ENCODE measurements around the gene CEP350.
"Not testable (repeated sequence)": the region's sequence is repeated elsewhere in the genome, so short reads cannot be mapped to it uniquely, and the experiment has no call there.

Gene CEP350

DNA sequence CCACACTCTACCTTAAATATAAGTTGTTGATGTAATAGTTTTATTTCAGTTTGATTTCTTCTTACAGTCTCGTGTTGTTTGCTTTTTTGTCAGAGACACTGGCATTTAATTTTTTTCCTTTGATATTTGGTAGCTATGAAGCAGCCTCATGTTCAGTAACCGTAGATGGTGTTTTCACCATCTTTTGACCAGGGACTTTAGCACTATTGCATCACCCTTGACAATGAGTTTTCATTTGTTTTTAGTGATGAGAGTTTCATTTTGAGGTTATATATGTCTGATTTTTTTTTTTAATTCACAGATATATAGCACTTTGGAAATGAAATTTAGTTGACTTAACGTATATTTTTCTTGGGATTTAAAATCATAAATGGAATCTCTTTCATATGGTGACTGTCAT is 36.2 kb downstream of the CEP350 start:
- no peak for DNase-seq

DNA sequence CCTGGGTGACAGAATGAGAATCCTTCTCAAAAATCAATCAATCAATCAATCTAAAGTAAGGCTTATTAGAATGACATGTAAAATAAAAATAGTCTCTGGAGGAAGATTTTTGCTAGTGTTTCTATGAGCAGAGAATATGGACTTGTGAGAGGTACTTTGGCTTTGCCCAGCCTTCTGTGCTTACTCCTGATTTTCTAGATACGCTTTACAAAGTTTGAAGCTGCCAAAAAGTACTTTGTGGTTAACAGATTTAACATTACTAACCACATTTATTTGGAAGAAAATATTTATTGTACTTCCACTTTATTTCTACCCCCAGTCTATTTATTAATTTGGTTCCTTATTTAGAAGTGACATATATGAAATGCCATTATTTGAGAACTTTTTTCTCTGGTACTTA is 41.0 kb downstream of the CEP350 start:
- DNase-seq, result no peak

DNA sequence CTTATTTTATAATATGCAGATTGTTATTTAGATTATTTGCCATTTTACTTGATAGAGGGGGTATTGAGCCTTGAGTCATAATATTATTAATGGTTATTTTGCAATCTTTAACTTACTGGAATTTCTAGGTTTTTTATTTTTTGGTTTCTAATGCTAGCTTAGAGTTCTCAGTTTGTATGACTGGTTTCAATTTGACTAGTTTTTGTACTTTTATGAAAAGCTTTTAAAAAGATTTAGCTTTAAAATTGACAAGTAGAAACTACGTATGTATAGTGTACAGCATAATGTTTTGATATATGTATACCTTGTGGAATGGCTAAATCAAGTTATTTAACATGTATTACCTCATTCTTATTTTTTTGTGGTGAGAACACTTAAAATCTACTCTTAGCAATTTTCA is 41.5 kb downstream of the CEP350 start:
- DNase-seq, result no peak

DNA sequence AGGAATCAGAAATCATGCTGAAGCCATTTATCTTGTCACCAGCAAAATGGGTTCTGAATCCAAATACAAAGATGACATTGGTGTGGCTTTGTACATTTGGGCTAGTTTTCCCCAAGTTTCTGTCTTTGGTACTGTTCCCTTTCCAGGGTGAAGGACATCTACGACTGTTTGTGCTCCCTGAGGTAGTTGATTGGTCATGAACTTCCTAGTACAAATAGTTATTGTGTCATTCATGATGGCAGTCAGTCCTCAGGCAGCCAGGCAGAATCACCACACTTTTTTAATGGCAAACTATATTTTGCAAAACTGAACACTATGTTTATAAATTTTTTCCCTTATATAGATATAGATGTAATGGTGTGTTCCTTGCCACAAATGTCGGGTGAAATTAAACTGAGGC is 46.0 kb downstream of the CEP350 start:
- DNase-seq, result no peak

DNA sequence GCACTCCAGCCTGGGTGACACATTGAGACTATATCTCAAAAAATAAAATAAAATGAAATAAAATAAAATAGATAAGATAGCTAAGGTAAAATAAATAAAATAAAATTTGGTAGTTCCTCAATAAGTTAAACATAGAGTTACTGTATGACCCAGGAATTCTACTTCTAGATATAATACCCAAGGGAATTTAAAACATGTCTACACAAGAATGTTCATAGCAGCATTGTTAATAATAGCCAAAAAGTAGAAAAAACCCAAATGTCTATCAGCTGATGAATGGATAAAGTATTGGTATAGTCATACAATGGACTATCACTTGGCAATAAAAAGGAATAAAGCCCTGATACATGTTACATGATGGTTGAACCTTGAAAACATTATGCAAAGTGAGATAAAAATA is 47.8 kb downstream of the CEP350 start:
- no peak for DNase-seq

DNA sequence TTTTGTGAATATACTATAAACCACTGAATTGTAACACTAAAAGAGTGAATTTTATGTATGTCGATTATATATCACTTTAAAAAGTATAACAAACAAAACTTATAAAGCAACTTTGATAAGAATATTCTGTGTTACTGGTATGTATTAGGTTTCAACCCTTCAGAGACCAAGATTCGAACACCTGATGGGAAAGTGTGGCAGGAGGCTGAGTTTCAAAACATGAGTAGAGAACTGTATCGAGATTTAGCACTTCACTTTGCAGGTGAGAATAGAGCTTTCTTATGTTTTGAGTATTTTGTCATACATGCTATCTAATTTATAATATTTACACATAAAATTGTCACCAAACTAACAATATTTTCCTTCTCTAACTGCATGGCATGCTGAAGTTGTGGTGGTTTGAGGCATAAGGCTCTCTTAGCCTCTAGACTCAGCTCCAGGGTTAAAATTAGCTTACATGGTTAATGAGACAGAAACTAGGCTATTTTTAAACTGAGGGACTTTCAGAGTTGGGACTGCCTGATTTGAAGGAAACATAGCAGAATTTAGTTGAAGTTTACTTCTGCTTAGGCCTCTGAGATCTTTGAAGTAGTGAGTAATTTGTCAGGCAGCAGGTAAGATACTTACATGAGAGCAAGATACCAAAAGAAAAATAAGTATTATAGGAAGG is 48.6 kb downstream of the CEP350 start:
- no peak for DNase-seq

DNA sequence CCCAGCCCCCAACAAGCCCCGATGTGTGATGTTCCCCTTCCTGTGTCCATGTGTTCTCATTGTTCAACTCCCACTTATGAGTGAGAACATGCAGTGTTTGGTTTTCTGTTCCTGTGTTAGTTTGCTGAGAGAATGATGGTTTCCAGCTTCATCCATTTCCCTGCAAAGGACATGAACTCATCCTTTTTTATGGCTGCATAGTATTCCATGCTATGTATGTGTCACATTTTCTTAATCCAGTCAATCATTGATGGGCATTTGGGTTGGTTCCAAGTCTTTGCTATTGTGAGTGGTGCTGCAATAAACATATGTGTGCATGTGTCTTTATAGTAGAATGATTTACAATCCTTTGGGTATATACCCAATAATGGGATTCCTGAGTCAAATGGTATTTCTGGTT is 52.2 kb downstream of the CEP350 start:
- DNase-seq, result not testable (repeated sequence)

DNA sequence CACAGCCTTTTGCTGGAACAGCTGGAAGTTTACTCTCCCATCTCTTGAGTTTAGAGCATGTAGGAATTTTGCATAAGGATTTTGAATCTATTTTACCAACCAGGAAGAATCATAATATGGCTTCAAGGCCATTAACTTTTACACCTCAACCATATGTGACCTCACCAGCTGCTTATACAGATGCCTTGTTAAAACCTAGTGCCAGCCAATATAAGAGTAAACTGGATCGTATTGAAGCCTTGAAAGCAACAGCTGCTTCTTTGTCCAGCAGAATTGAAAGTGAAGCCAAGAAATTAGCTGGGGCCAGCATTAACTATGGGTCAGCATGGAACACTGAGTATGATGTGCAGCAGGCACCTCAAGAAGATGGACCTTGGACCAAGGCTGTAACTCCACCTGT is 65.4 kb downstream of the CEP350 start:
- DNase-seq, result no peak

DNA sequence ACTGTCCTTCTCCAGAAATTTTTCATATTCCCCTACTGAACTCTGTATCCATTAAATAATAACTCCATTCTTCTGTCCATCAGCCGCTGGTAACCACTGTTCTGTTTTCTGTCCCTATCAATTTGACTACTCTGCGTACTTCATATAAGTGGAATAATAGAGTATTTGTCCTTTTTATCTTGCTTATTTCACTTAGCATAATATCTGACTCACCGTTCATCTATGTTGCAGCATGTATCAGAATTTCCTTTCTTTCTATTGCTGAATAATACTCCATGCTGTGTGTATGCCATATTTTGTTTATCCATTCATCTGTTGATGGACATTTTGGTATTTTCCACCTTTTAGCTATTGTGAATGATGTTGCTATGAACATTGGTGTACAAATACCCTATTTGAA is 71.9 kb downstream of the CEP350 start:
- DNase-seq, result no peak

DNA sequence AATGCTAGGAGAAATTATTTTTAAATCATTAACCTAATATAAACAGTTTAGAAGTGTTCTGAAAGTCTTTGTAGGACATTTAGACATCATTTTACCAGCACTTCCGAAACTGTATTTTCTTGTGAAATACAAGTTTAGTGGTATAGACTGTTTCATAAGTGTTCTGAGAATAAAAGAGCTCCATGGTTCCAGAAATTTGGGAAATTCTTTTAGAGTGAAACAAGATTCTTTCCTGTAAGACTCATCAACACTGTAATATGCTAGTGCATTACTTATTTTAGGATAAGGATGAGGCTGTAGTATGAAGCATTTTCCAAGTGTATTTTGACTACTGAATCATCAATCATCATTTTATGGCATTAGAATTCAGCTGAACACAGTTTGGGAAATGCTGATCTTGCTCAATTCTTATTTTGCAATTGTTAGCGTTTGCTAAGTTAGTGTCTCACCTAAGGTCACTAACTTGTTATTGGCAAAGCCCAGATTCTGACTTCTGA is 73.4 kb downstream of the CEP350 start:
- no peak for DNase-seq

DNA sequence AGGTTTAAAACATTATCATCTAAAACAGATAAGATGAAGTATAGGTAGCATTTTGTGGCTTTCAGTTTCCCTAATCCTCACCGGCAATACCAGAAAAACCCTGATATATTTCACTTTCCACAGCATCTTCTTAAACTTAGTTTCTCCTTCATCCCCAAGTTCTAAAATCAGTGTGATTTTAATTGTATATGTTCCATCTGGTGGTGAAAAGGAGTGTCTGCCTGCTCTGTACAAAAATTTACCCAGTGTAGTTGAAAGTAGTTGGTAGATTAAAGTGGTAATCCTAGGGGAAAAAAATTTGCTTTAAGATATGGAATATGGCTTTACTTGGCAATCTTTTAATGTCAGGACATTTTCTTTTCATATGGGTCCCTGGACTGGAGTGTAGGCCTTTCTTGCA is 74.3 kb downstream of the CEP350 start:
- no peak for DNase-seq

DNA sequence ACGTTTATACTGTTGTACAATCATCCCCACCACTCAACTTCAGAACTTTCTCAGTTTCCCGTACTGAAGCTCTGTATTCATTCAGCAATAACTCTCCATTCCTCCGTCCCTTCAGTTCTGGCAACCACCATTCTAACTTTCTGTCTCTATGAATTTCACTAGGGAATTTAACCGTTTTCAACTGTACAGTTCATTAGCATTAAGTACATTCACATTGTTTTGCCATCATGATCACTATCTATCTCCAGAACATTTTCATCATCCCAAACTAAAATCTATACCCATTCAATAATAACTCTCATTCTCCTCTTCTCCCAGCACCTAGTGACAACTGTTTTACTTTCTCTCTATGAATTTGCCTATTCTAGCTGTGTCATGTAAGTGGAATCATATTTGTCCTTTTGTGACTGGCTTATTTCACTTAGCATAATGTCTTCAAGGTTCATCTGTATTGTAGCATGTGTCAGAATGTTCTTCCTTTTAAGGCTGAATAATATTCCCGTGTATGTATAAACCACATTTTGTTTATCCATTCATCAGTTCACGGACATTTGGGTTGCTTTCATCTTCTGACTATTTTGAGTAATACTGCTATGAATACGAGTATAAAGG is 75.0 kb downstream of the CEP350 start:
- no peak for DNase-seq

DNA sequence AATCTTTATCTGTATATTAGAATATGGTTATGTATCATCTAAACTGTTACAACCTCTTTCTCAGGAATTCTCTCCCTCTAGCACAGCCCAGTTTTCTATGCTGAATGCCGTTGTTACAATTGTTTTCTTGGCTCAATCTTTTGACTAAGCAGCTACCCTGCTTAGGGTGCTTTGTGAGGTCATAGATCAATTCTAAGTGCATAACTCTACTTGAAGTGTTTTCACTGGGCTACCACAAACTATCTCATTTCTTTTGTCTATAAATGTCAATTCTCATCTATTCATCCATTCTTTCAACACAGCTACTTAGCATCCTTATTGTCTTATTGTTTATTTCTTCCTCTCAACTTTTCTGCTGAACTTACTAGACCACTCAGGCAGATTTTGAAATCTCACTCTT is 77.1 kb downstream of the CEP350 start:
- no peak for DNase-seq

DNA sequence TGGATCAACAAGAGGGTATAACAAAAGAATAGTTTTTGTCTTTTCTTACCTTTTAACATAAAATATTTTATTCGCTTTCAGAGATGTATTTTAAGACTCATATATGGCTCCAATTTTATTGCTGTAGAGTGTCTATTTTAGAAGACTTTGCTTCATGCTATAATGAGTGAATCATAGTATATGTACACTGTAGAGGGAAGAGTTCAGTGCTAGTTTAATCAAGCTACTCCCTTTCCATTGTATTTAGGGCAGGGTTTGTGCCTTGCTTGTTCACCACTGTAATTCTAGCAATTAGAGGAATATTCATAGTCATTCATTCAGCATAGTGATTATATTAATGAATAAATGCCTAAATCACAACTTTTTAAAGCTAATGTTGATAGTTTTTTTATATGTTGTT is 78.8 kb downstream of the CEP350 start:
- no peak for DNase-seq

DNA sequence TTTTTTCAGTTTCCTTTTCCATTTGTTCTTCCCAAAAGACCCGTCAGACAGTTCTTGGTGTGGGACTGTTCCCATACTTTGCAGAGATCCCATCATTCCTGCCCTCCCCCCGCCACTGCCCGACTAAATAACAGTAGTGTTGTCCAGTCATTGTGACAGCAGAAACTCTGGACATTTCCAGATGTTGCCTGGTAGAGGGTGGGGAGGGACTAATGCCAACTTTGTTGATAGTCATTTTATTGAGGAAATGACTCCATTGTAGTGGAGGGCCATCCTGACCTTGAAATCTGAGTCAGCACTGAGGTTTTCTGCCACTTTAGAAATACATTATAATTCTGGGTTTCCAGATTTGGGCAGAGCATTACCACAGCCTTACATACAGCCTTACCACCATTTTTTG is 85.4 kb downstream of the CEP350 start:
- no peak for DNase-seq

DNA sequence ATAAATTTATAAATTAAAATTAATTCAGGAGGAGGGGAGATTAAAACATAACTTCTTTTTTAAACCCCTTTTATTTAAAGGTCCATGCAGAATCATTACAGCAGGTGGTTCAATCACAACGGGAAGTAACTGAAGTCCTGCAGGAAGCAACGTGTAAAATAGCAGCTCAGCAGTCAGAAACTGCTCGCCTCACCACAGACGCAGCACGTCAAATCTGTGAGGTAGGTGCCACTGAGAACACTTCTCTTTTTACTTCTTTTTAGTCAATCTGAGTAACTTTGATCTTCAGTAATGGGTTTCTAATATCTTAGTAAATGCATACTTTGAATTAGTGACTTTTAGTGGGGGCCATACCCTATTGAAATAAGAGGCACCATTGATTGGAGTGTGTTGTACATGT is 87.0 kb downstream of the CEP350 start:
- DNase-seq, result no peak

DNA sequence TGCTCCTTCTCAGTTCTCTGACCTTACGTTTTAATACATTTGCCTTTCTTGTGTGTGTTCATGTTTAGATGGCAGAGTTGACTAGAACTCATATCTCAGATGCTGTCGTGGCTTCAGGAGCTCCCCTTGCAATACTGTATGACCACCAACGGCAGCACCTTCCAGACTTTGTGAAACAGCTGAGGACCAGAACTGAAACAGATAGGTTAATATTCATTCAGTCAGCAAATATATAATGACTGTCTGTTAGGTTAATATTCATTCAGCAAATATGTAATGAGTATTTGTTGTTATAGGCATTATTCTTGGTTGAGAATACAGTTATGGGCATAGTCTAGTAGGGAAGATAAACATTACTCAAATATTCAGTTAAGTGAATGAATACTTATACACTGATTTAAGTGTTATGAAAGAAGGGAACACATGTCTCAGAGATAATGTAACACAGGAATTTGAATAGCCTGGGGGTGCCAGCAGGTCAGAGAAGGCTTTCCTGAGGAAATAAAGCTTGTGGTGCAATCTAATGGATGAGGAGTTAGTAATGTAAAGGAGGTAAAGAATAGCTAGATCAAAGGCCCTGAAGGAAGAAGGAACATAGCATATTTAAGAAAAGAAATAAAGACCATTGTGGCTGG is 88.5 kb downstream of the CEP350 start:
- no peak for DNase-seq

DNA sequence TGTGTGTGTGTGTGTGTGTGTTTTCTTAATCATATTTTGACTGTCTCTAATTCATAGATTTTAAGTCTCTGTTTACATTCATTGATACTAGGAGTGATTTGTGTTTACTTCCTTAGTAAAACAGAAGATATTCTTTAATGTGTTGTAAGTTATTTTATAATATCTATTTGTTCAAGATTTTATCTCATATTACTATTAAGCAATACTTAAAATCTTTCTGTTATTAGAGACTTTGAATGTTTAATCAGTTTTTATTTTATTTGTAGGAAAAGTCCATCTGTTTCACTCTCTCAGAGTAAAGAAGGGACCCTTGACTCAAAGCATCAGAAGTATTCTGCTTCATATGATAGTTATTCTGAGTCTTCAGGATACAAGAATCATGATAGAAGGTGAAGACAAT is 89.2 kb downstream of the CEP350 start:
- no peak for DNase-seq

DNA sequence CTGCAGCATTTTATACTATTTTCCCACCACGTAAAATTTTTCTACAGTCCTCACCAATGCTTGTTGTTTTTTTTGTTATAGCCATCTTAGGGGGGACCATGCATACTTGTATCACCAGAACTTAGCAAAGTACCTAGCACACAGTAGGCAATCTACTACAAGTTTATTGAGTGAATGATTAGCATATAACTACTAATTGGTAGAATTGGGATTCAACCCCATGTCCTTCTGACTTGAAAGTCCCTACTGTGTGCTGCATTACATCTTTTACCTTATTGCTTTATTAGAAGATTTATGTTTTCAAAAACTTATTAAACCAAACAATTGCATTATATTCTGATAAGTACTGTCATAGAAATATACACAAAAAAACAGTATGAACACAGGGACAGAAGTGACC is 92.1 kb downstream of the CEP350 start:
- no peak for DNase-seq

DNA sequence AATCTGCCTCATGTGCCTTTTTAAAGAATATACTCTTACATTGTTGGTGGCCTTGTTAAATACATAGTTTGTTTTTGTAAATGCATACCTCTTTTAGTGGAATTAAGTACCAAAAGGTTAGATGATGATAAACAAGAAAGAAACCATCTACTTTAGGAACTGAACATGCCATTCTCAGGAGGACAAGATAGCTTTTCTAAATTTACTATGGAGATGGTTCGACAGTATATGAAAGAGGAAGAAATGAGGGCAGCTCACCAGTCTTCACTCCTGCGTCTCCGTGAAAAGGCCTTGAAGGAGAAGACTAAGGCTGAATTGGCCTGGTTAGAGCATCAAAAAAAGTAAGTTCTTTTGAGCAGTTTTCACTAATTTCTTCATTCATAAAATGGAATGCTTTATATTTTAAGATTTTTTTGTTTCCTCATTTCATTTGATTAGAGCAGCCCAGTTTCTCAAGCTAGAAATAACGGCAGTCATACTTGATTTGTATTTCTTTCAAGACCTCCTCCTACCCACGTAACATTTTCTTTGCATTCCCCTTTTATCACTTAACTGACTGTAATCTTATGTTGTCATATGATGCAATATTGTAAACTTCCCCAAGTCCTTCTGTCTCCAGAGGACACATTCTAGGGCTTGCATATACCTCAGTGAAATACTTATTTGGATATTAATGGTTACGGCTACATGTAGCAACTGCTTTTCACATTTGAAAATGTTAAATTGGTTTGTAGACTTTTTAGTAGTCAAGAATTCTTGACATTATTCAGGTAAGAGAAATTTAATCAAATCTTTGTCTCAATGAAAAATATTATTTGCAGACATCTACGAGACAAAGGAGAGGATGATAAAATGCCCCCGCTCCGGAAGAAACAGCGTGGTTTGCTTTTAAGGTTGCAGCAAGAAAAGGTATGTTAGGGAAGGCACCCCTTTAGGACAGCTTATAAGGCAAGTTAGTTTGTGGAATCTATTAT is 99.3 kb downstream of the CEP350 start:
- no peak for DNase-seq

DNA sequence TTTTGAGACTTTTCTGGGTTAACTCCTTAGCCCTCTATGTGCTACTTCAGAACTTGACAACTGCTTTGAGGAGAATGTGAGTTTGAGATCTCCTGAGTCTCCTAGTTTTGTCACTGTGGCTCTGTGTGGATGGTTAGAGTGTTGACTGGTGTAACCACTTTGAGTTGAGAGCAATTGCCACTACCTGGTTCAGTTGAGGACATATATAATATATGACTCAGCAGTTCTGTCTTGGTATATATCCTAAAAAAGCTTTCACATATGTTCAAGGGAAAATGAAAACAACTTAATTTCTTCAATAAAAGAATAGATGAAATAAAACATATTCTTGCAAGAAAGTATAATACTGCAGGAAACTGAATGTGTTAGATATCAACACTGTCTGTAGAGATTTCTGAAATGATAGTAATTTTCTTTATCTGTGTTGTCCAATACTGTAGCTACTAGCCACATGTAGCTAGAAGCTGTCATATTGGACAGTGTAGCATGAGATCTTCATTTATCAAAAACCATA is 103.3 kb downstream of the CEP350 start:
- no peak for DNase-seq

DNA sequence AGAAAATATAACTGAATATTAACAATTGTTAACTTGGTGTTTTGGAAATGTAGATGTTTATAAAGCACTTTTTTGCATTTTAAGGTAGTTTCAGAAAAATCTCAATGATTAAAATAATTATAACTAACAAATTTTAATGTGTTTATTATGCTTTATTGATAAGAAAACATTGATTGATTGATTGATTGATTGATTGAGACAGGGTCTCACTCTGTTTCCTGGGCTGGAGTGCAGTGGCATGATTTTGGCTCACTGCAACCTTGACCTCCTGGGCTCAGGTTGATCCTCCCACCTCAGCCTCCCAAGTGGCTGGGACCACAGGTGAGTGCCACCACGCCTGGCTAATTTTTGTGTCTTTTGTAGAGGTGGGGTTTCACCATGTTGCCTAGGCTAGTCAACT is 106.4 kb downstream of the CEP350 start:
- no peak for DNase-seq

DNA sequence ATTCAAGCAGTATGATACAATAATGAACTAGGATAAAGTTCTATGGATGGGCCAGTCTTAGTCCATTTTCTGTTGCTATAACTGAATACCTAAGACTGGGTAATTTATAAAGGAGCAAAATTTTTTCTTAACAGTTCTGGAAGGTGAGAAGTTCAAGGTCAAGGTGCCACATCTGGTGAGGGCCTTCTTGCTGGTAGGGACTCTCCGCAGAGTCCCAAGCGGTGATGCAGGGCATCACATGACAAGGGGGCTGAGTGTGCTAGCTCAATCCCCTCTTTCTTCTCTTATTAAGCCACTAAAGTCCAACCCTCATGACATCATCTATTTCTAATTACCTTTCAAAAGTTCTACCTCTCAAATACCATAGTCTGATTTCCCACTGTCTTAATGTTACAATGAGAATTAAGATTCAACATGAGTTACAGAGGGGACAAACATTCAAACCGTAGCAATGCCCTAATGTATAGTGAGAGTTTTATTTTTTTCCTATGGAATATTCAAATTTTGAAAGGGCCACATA is 107.9 kb downstream of the CEP350 start:
- no peak for DNase-seq
